Neural cell (in vitro differentiated cells): Measurements from ENCODE around the gene NUDT8. TPM values are rescaled to one million over a fixed set of nuclear protein-coding genes. Genes with fewer than 3 reads are reported as not detected.

Source experiments
- H2AFZ ChIP-seq: fragments of 200-600, 300-800 bp; sonication (generic), shearing (Covaris generic); 2 replicates; pipeline ENCODE4 v1.6.0; 2014; ENCODE audit warnings: low read depth, mild to moderate bottlenecking, antibody characterized with exemption, low read length, moderate library complexity
- H3F3A ChIP-seq: fragments of 200-600 bp; shearing (Covaris generic); 2 replicates; pipeline ENCODE4 v1.6.1; 2016; ENCODE audit warnings: mild to moderate bottlenecking, moderate library complexity, mixed read lengths, antibody characterized with exemption, low read length; ENCODE audit not compliant: insufficient read depth, poor library complexity, severe bottlenecking
- H3K27ac ChIP-seq: fragments of 200-600, 300-800 bp; sonication (generic), shearing (Covaris generic); 2 replicates; pipeline ENCODE4 v1.5.1; 2014; ENCODE audit warnings: mild to moderate bottlenecking, low read length, moderate library complexity
- H3K27me3 ChIP-seq: fragments of 300-800, 200-600 bp; sonication (generic), shearing (Covaris generic); 2 replicates; pipeline ENCODE4 v1.6.0; 2014; ENCODE audit warnings: mild to moderate bottlenecking, low read depth, low read length, moderate library complexity; ENCODE audit not compliant: insufficient read depth
- H3K36me3 ChIP-seq: fragments of 300-800, 200-600 bp; sonication (generic), shearing (Covaris generic); 2 replicates; pipeline ENCODE4 v1.5.1; 2014; ENCODE audit warnings: mild to moderate bottlenecking, antibody characterized with exemption, low read length, moderate library complexity; ENCODE audit not compliant: insufficient read depth
- H3K4me2 ChIP-seq: fragments of 300-800, 200-600 bp; sonication (generic), shearing (Covaris generic); 2 replicates; pipeline ENCODE4 v1.6.0; 2014; ENCODE audit warnings: mild to moderate bottlenecking, low read length
- H3K4me3 ChIP-seq: fragments of 300-800, 200-600 bp; sonication (generic), shearing (Covaris generic); 2 replicates; pipeline ENCODE4 v1.5.1; 2014; ENCODE audit warnings: mild to moderate bottlenecking, low read length, moderate library complexity
- H3K79me2 ChIP-seq: fragments of 200-600 bp; shearing (Covaris generic); replicated peaks from 2 replicates; pipeline ENCODE4 v1.6.0; 2014; ENCODE audit warnings: mild to moderate bottlenecking, low read length, moderate library complexity; ENCODE audit not compliant: insufficient read depth
- H3K9ac ChIP-seq: fragments of 300-800, 200-600 bp; sonication (generic), shearing (Covaris generic); 2 replicates; pipeline ENCODE4 v1.6.1; 2016; ENCODE audit warnings: mild to moderate bottlenecking, low read length, mixed read lengths
- H3K9me2 ChIP-seq: fragments of 200-600 bp; shearing (Covaris generic); 2 replicates; pipeline ENCODE4 v1.6.1; 2016; ENCODE audit warnings: mild to moderate bottlenecking, low read length, mixed read lengths; ENCODE audit not compliant: insufficient read depth
- H3K9me3 ChIP-seq: fragments of 200-600, 300-800 bp; sonication (generic), shearing (Covaris generic); 2 replicates; pipeline ENCODE4 v1.6.1; 2016; ENCODE audit warnings: mild to moderate bottlenecking, mixed run types, low read length, moderate library complexity, mixed read lengths
- H4K20me1 ChIP-seq: fragments of 200-600 bp; shearing (Covaris generic); 2 replicates; pipeline ENCODE4 v1.6.1; 2016; ENCODE audit warnings: mild to moderate bottlenecking, mixed run types; ENCODE audit not compliant: insufficient read depth
- EP300 ChIP-seq: fragments of 450-650 bp; conservative IDR thresholded peaks from 2 replicates; pipeline ENCODE4 v1.6.1; 2014; ENCODE audit warnings: antibody characterized with exemption, mild to moderate bottlenecking, moderate library complexity; ENCODE audit not compliant: poor library complexity, severe bottlenecking
- EZH2 ChIP-seq: fragments of 200-600, 300-800 bp; shearing (Covaris generic), sonication (generic); IDR thresholded peaks from 2 replicates; pipeline ENCODE4 v1.6.1; 2014; ENCODE audit warnings: antibody characterized with exemption, low read length, borderline replicate concordance, mild to moderate bottlenecking; ENCODE audit not compliant: insufficient read depth, poor library complexity, severe bottlenecking
- MXI1 ChIP-seq: fragments of 450-650 bp; conservative IDR thresholded peaks from 2 replicates; pipeline ENCODE4 v1.6.1; 2014; ENCODE audit warnings: antibody characterized with exemption, mild to moderate bottlenecking; ENCODE audit not compliant: poor library complexity, severe bottlenecking
- POLR2AphosphoS5 ChIP-seq: IDR thresholded peaks from 2 replicates; pipeline ENCODE4 v1.6.1; 2012
- RAD21 ChIP-seq: fragments of 450-650 bp; conservative IDR thresholded peaks from 2 replicates; pipeline ENCODE4 v1.6.1; 2014; ENCODE audit warnings: antibody characterized with exemption, mild to moderate bottlenecking, moderate library complexity
- SMC3 ChIP-seq: fragments of 450-650 bp; conservative IDR thresholded peaks from 2 replicates; pipeline ENCODE4 v1.6.1; 2014; ENCODE audit warnings: antibody characterized with exemption, mild to moderate bottlenecking, moderate library complexity; ENCODE audit not compliant: poor library complexity
- TAF1 ChIP-seq: IDR thresholded peaks from 2 replicates; pipeline ENCODE4 v1.6.1; 2012; ENCODE audit warnings: low read depth
- polyA plus RNA-seq: library from polyadenylated mRNA; depleted of rRNA; stranded (reverse); fragments of >200 nt; gene quantifications from 2 replicates; pipeline ENCODE4 v1.2.3, GENCODE V29; 2014
- TF ChIP-seq, protein P1 (sequence below): fragments of 450-650 bp; IDR thresholded peaks from 2 replicates; pipeline ENCODE4 v1.5.1; 2014; ENCODE audit warnings: antibody characterized with exemption, mild to moderate bottlenecking, moderate library complexity; ENCODE audit not compliant: poor library complexity, severe bottlenecking
- TF ChIP-seq, protein P2 (sequence below): IDR thresholded peaks from 2 replicates; pipeline ENCODE4 v1.6.1; 2012; ENCODE audit warnings: borderline replicate concordance

Gene NUDT8
- polyA plus RNA-seq, 1 donor from 2014 or later = not detected

DNA sequence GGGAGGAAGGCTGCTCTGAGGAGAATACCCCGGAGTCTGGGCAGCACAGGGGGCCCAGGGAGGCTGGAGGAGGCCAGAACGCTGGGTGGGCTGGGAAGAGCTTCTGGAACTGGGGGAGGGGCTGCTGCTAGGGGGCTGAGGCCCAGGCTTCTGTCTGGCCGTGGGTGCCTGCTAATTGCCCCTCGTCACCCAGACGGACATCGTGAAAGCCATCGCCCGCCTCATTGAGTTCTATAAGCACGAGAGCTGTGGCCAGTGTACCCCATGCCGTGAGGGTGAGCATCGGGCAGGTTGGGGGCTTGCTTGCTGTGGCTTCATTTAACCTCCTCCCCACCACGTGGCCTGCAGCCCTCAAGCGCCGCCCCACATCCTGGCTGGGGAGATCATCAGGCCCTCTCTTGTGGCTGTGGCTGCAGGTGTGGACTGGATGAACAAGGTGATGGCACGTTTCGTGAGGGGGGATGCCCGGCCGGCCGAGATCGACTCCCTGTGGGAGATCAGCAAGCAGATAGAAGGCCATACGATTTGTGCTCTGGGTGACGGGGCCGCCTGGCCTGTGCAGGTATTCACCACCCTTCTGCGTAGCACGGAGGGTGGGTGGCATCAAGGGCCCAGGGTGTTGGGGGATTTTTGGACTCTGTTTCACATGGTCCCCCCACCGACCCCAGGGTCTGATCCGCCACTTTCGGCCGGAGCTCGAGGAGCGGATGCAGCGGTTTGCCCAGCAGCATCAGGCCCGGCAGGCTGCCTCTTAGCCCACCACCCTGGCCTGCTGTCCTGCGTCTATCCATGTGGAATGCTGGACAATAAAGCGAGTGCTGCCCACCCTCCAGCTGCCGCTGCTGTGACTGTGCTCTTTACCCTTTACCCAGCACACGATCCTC lies 17.8 kb downstream of the NUDT8 start:
- Histone ChIP-seq H3K27me3 (no peaks in the 10 kb centered on the region), H3K36me3 (no peaks in the 10 kb centered on the region)

DNA sequence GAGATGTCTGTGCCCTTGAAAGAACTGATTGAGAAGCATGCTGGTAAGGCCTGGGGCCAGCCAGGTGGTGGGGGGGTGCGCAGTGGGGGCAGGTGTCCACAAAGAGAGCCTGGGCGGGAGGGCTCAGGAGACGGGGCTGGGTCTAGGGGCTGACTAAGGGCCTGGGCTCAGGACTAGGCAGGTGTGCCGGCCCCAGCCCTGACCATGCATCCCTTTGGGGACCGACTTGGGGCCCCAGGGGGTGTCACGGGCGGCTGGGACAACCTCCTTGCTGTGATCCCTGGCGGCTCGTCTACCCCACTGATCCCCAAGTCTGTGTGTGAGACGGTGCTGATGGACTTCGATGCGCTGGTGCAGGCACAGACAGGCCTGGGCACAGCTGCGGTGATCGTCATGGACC lies 18.6 kb downstream of the NUDT8 start:
- TF ChIP-seq MXI1 (no peak), RAD21 (no peak), POLR2AphosphoS5 (no peak), SMC3 (no peak), EP300 (no peak), EZH2 (no peak), TAF1 (no peak)
- TF ChIP-seq, protein P1, sequence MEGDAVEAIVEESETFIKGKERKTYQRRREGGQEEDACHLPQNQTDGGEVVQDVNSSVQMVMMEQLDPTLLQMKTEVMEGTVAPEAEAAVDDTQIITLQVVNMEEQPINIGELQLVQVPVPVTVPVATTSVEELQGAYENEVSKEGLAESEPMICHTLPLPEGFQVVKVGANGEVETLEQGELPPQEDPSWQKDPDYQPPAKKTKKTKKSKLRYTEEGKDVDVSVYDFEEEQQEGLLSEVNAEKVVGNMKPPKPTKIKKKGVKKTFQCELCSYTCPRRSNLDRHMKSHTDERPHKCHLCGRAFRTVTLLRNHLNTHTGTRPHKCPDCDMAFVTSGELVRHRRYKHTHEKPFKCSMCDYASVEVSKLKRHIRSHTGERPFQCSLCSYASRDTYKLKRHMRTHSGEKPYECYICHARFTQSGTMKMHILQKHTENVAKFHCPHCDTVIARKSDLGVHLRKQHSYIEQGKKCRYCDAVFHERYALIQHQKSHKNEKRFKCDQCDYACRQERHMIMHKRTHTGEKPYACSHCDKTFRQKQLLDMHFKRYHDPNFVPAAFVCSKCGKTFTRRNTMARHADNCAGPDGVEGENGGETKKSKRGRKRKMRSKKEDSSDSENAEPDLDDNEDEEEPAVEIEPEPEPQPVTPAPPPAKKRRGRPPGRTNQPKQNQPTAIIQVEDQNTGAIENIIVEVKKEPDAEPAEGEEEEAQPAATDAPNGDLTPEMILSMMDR = no peak
- TF ChIP-seq, protein P2, sequence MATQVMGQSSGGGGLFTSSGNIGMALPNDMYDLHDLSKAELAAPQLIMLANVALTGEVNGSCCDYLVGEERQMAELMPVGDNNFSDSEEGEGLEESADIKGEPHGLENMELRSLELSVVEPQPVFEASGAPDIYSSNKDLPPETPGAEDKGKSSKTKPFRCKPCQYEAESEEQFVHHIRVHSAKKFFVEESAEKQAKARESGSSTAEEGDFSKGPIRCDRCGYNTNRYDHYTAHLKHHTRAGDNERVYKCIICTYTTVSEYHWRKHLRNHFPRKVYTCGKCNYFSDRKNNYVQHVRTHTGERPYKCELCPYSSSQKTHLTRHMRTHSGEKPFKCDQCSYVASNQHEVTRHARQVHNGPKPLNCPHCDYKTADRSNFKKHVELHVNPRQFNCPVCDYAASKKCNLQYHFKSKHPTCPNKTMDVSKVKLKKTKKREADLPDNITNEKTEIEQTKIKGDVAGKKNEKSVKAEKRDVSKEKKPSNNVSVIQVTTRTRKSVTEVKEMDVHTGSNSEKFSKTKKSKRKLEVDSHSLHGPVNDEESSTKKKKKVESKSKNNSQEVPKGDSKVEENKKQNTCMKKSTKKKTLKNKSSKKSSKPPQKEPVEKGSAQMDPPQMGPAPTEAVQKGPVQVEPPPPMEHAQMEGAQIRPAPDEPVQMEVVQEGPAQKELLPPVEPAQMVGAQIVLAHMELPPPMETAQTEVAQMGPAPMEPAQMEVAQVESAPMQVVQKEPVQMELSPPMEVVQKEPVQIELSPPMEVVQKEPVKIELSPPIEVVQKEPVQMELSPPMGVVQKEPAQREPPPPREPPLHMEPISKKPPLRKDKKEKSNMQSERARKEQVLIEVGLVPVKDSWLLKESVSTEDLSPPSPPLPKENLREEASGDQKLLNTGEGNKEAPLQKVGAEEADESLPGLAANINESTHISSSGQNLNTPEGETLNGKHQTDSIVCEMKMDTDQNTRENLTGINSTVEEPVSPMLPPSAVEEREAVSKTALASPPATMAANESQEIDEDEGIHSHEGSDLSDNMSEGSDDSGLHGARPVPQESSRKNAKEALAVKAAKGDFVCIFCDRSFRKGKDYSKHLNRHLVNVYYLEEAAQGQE = no peak
- Histone ChIP-seq H3K4me3 (no peak overlapping the region), H3K9me3 (no peaks in the 10 kb centered on the region), H3F3A (no peaks in the 10 kb centered on the region), H3K4me2 (no peak overlapping the region), H3K9ac (no peak overlapping the region), H3K27ac (no peak overlapping the region), H4K20me1 (no peaks in the 10 kb centered on the region), H3K79me2 (peaks cover 6% of the 10 kb centered on the region), H2AFZ (no peak overlapping the region), H3K36me3 (no peaks in the 10 kb centered on the region), H3K27me3 (no peaks in the 10 kb centered on the region), H3K9me2 (no peaks in the 10 kb centered on the region)

More for the DNA sequence above, 17.8 kb downstream of the NUDT8 start:
- H4K20me1 ChIP-seq = no peaks in the 10 kb centered on the region
- peaks cover 6% of the 10 kb centered on the region for H3K79me2 ChIP-seq
- H3F3A ChIP-seq = no peaks in the 10 kb centered on the region
- no peaks in the 10 kb centered on the region for H3K9me3 ChIP-seq
- H3K27ac ChIP-seq = no peak overlapping the region
- no peak overlapping the region for H2AFZ ChIP-seq
- no peak overlapping the region for H3K4me2 ChIP-seq
- H3K4me3 ChIP-seq = no peak overlapping the region
- H3K9ac ChIP-seq = no peak overlapping the region
- TF ChIP-seq, protein P2 = no peak
- TF ChIP-seq MXI1 (no peak), EZH2 (no peak), SMC3 (no peak), EP300 (no peak), POLR2AphosphoS5 (no peak), TAF1 (no peak), RAD21 (no peak)
- TF ChIP-seq, protein P1 = no peak
- H3K9me2 ChIP-seq = no peaks in the 10 kb centered on the region
